Upper lobe of right lung (tissue), 1 donor: ENCODE data around the gene ENO3. TPM values are rescaled to one million over a fixed set of nuclear protein-coding genes. Genes with fewer than 3 reads are reported as not detected.
A peak's percentile ranks its signal among the peaks of the same experiment; 100 is the strongest.

ENCODE experiments used
- ATAC-seq: fragments of 200-7000 bp; cut with Tn5 transposase; one replicate; pipeline ENCODE4 v1.9.1; 2020; ENCODE audit warnings: mild to moderate bottlenecking, moderate library complexity
- DNase-seq: peaks from one replicate; pipeline ENCODE4 v3.0.0-alpha.2; 2020
- H3K27ac ChIP-seq: fragments of 200-600 bp; one replicate; pipeline ENCODE4 v1.8.0; 2022
- H3K27me3 ChIP-seq: fragments of 200-600 bp; one replicate; pipeline ENCODE4 v1.8.0; 2022; ENCODE audit warnings: mild to moderate bottlenecking
- H3K36me3 ChIP-seq: fragments of 200-600 bp; one replicate; pipeline ENCODE4 v1.8.0; 2022
- H3K4me1 ChIP-seq: fragments of 200-600 bp; one replicate; pipeline ENCODE4 v1.8.0; 2022
- H3K4me3 ChIP-seq: fragments of 200-600 bp; one replicate; pipeline ENCODE4 v1.8.0; 2022; ENCODE audit warnings: mild to moderate bottlenecking
- H3K9me3 ChIP-seq: fragments of 200-600 bp; one replicate; pipeline ENCODE4 v1.8.0; 2022
- intact Hi-C: fragments of 100-400 bp; cut with DNase I; formaldehyde crosslinking; loops from one replicate; pipeline ENCODE4 v1.11.0; 2022
- total RNA-seq: library from RNA; stranded (reverse); fragmentation: NEBNext Ultra II Directional; extraction: Animal tissue kit (Norgen Biotek cat#: 25700); gene quantifications from one replicate; pipeline ENCODE4 v1.2.1, GENCODE V29; 2021
- TF ChIP-seq, protein P1 (sequence below): fragments of 200-600 bp; IDR thresholded peaks from one replicate; pipeline ENCODE4 v1.8.0; 2022; ENCODE audit warnings: antibody characterized with exemption
- donor health status: DM: no; HTN: yes; CAD: no; lungs with severe emphysema.

Gene ENO3
- total RNA-seq, 1 donor from 2014 or later, result 8.6 TPM

DNA sequence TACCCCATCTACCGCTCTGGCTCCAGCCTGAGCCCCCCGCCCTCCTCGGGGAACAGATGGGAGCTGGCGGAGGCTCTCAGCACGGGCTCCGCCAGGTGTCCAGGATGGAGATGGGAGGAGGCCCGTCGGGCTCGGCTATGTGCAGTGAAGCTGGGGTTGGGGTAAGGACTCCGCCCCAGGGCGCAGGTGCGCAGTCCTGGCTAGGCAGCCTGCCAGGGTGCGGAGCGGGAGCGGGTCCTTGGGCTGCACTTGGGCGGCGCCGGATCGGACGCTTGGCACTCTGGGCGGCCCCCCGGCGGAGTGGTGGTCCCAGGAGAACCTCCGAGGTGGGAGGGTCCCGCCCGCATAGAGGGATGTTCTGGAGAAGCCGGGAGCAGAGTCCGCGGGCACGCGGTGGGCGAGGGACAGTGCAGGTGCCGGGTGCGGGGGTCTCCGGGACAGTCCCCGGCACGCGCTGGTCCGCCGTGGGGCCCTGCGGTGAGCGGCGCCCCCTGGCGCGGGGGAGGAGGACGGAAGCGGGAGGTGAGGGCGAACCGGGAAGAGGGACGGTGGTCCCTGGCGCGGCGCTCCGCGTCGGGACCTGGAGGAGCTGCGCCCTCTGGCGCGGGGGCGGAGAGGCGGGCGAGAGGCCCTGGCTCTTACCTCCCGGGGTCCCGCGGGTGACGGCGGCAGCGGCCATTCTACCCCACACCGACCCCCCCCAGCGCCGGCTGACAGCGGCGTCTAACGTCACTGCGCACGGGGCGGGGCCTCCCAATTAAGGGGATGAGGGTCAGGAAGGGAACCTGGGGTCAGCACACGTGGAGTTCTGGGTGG, 36.2 kb downstream of the ENO3 start, which contains the start of gene CAMTA2:
Gene CAMTA2, minus strand, starts transcription at position 725 of the 816 bp plus-strand sequence. CDS start 1,453 bp downstream, outside the sequence.
- peak; percentile 94 for ATAC-seq
- Histone ChIP-seq H3K4me1 (peaks cover 15% of the 10 kb centered on the region), H3K27me3 (no peaks in the 10 kb centered on the region), H3K4me3 (peak within 1 kb of the TSS; percentile 91), H3K36me3 (peaks cover 17% of the 10 kb centered on the region), H3K9me3 (no peaks in the 10 kb centered on the region), H3K27ac (peak within 1 kb of the TSS; percentile 93)
- intact Hi-C loops, result loop anchor here (10.0 kb wide), 1 partner anchor 78 kb away; no protein-coding TSS in a partner anchor
- DNase-seq, result peak; percentile 96
- TF ChIP-seq, protein P1, sequence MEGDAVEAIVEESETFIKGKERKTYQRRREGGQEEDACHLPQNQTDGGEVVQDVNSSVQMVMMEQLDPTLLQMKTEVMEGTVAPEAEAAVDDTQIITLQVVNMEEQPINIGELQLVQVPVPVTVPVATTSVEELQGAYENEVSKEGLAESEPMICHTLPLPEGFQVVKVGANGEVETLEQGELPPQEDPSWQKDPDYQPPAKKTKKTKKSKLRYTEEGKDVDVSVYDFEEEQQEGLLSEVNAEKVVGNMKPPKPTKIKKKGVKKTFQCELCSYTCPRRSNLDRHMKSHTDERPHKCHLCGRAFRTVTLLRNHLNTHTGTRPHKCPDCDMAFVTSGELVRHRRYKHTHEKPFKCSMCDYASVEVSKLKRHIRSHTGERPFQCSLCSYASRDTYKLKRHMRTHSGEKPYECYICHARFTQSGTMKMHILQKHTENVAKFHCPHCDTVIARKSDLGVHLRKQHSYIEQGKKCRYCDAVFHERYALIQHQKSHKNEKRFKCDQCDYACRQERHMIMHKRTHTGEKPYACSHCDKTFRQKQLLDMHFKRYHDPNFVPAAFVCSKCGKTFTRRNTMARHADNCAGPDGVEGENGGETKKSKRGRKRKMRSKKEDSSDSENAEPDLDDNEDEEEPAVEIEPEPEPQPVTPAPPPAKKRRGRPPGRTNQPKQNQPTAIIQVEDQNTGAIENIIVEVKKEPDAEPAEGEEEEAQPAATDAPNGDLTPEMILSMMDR, result peak; percentile 69

DNA sequence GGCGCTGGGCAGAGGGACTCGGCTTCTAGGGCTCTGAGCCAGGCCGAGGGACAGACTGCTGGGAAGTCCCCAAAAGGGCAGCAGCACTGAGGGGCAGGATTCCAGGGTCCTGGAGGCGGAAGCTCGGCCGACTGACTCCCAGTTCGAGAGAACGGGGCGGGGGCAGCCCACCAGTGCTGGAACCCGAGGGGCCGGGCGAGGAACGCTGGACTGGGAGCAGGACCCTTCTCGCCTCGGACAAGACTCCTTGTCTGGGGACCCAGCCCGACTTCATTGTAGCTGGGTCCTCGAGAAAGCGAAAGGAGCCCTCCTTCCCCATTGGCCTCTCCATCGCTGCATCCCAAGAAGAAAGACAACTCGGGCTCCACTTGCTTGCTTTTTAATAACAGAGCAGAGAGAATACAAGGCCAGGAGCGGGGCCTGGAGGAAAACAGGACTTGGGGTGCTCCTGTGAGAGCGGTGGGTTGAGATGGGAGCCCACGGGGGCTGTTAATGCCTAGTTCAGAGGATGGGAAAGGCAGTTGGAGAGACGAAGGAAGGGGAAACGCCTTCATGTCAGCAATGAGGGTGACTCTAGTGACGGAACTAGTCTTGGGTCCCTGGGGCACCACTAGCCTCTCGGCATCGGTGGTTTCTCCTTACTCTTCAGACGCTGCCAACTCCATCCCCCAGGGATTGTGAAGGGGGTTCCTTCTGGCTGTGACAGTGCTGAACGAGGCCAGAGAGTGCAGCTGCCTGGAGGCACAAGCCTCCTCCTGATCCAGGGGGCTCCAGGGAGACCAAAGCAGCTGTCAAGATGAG, 37.0 kb downstream of the ENO3 start:
- no peak for ATAC-seq
- DNase-seq, result no peak

DNA sequence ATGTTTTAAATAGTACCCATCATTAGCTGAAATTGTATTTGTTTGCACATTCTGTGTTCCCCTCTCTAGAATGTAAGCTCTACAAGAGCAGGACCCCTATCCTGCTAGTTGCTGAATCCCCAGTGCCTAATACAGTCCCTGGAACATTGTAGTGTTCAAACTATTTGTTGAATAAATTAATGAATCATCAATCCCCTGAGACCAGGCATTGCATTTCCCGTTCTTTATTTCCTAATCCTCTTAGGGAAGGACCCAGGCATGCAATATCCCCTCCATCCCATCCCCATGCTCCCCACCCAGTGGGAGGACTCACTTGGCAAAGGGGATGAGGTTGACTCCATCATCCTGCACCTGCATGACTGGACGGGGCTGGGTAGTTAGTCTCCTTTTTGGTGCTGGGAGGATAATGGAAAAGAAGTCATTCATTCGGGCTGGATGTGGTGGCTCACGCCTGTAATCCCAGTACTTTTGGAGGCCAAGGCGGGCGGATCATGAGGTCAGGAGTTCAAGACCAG, 43.2 kb downstream of the ENO3 start:
- DNase-seq (no peak), ATAC-seq (no peak)
- TF ChIP-seq, protein P1, result no peak
- Histone ChIP-seq H3K9me3 (no peaks in the 10 kb centered on the region), H3K36me3 (no peaks in the 10 kb centered on the region), H3K4me3 (no peak overlapping the region), H3K27me3 (no peaks in the 10 kb centered on the region), H3K27ac (no peak overlapping the region), H3K4me1 (peaks cover 6% of the 10 kb centered on the region)
- intact Hi-C loops, result no loop called here

More for the DNA sequence above, 37.0 kb downstream of the ENO3 start:
- peak overlapping the region; percentile 91 for H3K4me3 ChIP-seq
- no peaks in the 10 kb centered on the region for H3K9me3 ChIP-seq
- no peaks in the 10 kb centered on the region for H3K27me3 ChIP-seq
- H3K27ac ChIP-seq, result peak overlapping the region; percentile 93
- peaks cover 15% of the 10 kb centered on the region for H3K4me1 ChIP-seq
- H3K36me3 ChIP-seq, result peaks cover 8% of the 10 kb centered on the region
- intact Hi-C loops, result loop anchor here (10.0 kb wide), 1 partner anchor 77 kb away; no protein-coding TSS in a partner anchor
- TF ChIP-seq, protein P1, result no peak

DNA sequence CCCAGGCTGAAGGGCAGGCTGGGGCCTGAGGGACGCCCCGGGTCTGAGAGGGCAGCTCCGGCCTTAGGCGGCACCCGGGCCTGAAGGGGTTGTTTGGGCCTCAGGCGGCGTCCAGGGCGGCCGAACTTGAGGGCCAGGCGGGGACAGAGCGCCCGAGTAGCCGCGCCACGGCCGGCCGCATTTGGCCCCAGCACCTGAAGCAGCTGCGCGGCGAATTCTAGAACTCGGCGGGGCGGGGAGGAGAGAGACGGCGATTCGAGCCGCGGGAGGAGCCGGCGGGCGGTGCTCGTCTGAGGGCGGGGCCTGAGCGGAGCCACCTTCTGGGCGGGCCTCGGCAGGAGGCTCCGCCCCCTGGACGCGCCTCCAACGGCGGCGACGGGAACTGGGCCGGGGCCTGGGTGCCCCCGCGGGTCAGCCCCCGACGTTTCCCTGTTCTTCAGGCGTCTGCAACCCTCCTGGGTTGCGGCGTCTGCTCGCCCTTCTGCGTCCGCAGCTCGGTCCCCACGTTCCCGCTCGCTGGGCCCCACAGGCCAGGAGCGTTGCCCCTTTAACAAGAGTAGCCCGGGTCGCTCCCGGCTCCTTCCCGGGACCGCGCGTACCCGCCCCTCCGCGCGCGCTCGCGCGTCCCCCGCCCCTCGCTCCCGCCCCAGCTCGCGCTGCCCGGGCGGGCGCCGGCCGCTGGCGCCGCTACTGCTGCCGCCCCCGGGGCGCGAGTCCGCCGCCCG, 46.5 kb downstream of the ENO3 start, which contains the start of the genes INCA1 and KIF1C:
Gene INCA1, minus strand, starts transcription at position 221 of the 725 bp plus-strand sequence. CDS start 3,085 bp downstream, outside the sequence.
Gene KIF1C, plus strand, starts transcription at position 649 of the 725 bp plus-strand sequence. CDS start 2,297 bp downstream, outside the sequence.
- H3K9me3 ChIP-seq, result no peaks in the 10 kb centered on the region
- H3K4me3 ChIP-seq, result peak within 1 kb of the TSS; percentile 98
- peak within 1 kb of the TSS; percentile 94 for H3K27ac ChIP-seq
- intact Hi-C loops, result no loop called here
- DNase-seq (peak; percentile 98), ATAC-seq (peak; percentile 95)
- no peaks in the 10 kb centered on the region for H3K27me3 ChIP-seq
- peaks cover 19% of the 10 kb centered on the region for H3K36me3 ChIP-seq
- TF ChIP-seq, protein P1, result peak; percentile 17
- H3K4me1 ChIP-seq, result peaks cover 23% of the 10 kb centered on the region
